GM12891 (cell line): ENCODE data around the gene ELP5.

Experiments
- PAX5 ChIP-seq: IDR thresholded peaks from 2 replicates; pipeline ENCODE4 v1.6.1; 2011; ENCODE audit warnings: low read length, moderate library complexity, mild to moderate bottlenecking; ENCODE audit not compliant: insufficient read depth, severe bottlenecking
- POLR2A ChIP-seq: IDR thresholded peaks from 2 replicates; pipeline ENCODE4 v1.6.1; 2011; ENCODE audit warnings: low read depth, low read length, control low read depth
- POLR2AphosphoS5 ChIP-seq: IDR thresholded peaks from 2 replicates; pipeline ENCODE4 v1.6.1; 2011; ENCODE audit warnings: low read depth, low read length, control low read depth
- POU2F2 ChIP-seq: IDR thresholded peaks from 2 replicates; pipeline ENCODE4 v1.6.1; 2011; ENCODE audit warnings: low read depth, mild to moderate bottlenecking, control low read depth, low read length, moderate library complexity
- SPI1 ChIP-seq: IDR thresholded peaks from 2 replicates; pipeline ENCODE4 v1.6.1; 2011; ENCODE audit warnings: low read depth, low read length, control low read depth
- TAF1 ChIP-seq: IDR thresholded peaks from 2 replicates; pipeline ENCODE4 v1.6.1; 2011; ENCODE audit warnings: low read depth, low read length, control low read depth

DNA sequence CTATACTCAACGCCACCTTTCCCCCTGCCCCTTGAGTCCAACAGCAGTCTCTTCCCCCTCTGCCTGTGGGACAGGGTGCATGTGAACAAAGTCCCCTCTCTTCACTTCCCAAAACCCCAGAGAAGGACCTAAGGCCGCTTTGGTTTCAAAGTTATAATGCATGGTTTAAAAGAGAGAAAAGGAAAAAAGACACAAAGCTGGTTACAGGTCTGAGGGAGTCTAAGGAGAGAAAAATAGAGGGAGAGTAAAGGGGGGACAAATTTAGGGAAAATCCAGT, 8.6 kb upstream of the ELP5 start:
- TF ChIP-seq POU2F2, result no peak
- TF ChIP-seq TAF1, result no peak
- no peak for TF ChIP-seq POLR2A
- no peak for TF ChIP-seq SPI1
- no peak for TF ChIP-seq POLR2AphosphoS5
- no peak for TF ChIP-seq PAX5
